ENCODE results near the gene PANX3. TPM values are rescaled to one million over a fixed set of nuclear protein-coding genes. Genes with fewer than 3 reads are reported as not detected.

The PANX3 gene
- total RNA-seq, 1 donor, result not detected

DNA sequence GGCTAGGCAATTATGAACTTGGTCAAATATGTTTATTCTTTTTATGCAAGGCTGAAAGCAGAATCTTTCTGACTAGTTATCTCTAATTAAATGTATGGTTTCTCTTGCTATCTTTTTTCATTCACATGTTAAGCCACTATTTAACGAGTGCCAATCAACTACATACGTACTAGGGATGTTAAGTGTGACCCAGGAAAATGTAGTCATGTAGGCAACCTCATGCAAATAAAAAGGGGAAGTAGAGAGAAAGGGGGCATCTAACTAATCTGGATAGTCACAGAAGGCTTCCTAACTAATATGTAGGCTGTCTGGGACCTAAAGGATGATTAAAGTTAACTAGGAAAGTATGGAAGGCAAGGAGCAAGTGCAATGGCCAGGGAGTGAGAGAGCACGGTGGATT is 34.9 kb downstream of the PANX3 start:
- Histone ChIP-seq H3K9me3 (ENCODE audit: low read depth, low read length) (no peaks in the 10 kb centered on the region), H3K36me3 (ENCODE audit: insufficient read depth, low read length) (no peaks in the 10 kb centered on the region), H3K4me1 (ENCODE audit: insufficient read depth, low read length) (peaks cover 24% of the 10 kb centered on the region), H3K27me3 (ENCODE audit: insufficient read depth, low read length) (no peaks in the 10 kb centered on the region), H3K4me3 (ENCODE audit: insufficient read depth, low read length) (no peak overlapping the region), H3K27ac (ENCODE audit: low read depth, low read length) (no peak overlapping the region), H3K4me2 (ENCODE audit: insufficient read depth, low read length) (no peak overlapping the region), H2AFZ (ENCODE audit: low read length) (no peak overlapping the region), H3K79me2 (ENCODE audit: insufficient read depth, low read length) (no peaks in the 10 kb centered on the region), H4K20me1 (ENCODE audit: insufficient read depth, low read length) (peaks cover 2% of the 10 kb centered on the region)
- DNase-seq (ENCODE audit: insufficient read length, low spot score, missing footprints), result no peak
- TF ChIP-seq, protein P1, sequence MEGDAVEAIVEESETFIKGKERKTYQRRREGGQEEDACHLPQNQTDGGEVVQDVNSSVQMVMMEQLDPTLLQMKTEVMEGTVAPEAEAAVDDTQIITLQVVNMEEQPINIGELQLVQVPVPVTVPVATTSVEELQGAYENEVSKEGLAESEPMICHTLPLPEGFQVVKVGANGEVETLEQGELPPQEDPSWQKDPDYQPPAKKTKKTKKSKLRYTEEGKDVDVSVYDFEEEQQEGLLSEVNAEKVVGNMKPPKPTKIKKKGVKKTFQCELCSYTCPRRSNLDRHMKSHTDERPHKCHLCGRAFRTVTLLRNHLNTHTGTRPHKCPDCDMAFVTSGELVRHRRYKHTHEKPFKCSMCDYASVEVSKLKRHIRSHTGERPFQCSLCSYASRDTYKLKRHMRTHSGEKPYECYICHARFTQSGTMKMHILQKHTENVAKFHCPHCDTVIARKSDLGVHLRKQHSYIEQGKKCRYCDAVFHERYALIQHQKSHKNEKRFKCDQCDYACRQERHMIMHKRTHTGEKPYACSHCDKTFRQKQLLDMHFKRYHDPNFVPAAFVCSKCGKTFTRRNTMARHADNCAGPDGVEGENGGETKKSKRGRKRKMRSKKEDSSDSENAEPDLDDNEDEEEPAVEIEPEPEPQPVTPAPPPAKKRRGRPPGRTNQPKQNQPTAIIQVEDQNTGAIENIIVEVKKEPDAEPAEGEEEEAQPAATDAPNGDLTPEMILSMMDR (IDR thresholded peaks at IDR 0.05; ENCODE audit: extremely low read depth, low read depth, low read length), result no peak

DNA sequence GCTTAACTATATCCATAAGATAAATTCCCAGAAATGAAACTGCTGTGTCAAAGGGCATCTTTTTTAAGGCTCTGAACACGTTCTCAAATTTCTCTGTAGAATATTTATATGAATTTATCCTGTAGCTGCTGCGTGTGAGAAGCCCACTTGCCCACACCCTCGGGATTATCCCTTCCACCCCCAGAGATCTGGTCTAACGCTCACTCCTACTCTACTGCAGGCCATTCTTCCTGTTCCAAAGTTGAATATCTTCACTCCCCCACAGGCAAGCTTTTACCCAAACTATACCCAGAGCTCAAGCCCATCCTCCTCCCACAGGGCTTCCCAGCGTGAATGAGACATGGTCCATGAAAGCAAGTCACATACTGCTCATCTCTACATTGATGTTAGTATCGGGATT is 37.4 kb downstream of the PANX3 start:
- H3K27me3 ChIP-seq (ENCODE audit: insufficient read depth, low read length), result no peaks in the 10 kb centered on the region
- no peak overlapping the region for H3K4me2 ChIP-seq (ENCODE audit: insufficient read depth, low read length)
- no peak overlapping the region for H2AFZ ChIP-seq (ENCODE audit: low read length)
- H4K20me1 ChIP-seq (ENCODE audit: insufficient read depth, low read length), result peaks cover 2% of the 10 kb centered on the region
- H3K9me3 ChIP-seq (ENCODE audit: low read depth, low read length), result no peaks in the 10 kb centered on the region
- H3K36me3 ChIP-seq (ENCODE audit: insufficient read depth, low read length), result no peaks in the 10 kb centered on the region
- H3K4me1 ChIP-seq (ENCODE audit: insufficient read depth, low read length), result peaks cover 18% of the 10 kb centered on the region
- H3K79me2 ChIP-seq (ENCODE audit: insufficient read depth, low read length), result no peaks in the 10 kb centered on the region
- TF ChIP-seq, protein P1 (IDR thresholded peaks at IDR 0.05; ENCODE audit: extremely low read depth, low read depth, low read length), result no peak
- no peak overlapping the region for H3K27ac ChIP-seq (ENCODE audit: low read depth, low read length)
- no peak overlapping the region for H3K4me3 ChIP-seq (ENCODE audit: insufficient read depth, low read length)
- no peak for DNase-seq (ENCODE audit: insufficient read length, low spot score, missing footprints)

DNA sequence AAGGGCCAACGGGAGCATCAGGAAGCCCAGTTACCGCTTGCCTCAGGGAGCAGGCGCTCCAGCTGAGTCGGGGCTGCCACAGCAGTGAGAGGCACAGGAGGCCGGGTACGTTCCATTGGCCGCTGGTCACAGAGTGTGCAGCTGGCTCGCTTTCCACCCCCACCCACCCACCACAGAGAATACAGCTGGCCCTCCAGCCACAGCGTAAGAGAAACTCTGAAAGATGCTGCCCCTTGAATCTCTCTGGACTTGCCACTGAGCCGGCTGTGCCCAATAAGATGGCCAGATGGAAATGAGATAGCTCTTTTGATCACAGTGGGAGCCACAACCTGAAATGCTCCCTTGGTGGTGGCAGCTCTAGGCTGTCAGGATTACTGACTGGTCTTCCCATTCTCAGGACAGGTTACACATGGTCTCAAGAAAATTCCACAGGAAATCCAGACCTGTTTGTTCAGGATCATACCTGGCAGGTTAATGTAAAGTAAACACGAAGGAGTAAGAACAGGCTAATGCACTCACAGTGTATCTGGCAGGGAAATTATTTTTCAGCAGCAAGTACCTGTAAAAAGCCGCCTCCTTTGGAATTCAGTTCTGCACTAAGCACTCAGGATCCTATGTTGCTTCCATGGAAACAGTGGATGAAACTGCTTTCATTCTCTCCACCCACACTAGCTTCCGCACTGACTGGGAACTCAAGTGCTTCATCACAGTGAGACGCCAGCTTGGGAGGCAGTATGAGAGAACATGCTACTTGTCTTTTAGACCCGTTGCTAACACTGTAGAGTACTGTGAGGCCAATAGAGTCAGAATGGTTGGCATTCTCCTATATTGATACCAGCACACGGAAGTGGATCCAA is 45.8 kb downstream of the PANX3 start:
- Histone ChIP-seq H3K27me3 (ENCODE audit: insufficient read depth, low read length) (no peaks in the 10 kb centered on the region), H3K36me3 (ENCODE audit: insufficient read depth, low read length) (no peaks in the 10 kb centered on the region), H3K4me1 (ENCODE audit: insufficient read depth, low read length) (no peaks in the 10 kb centered on the region), H2AFZ (ENCODE audit: low read length) (no peak overlapping the region), H3K4me3 (ENCODE audit: insufficient read depth, low read length) (no peak overlapping the region), H3K4me2 (ENCODE audit: insufficient read depth, low read length) (no peak overlapping the region), H4K20me1 (ENCODE audit: insufficient read depth, low read length) (no peaks in the 10 kb centered on the region), H3K79me2 (ENCODE audit: insufficient read depth, low read length) (no peaks in the 10 kb centered on the region), H3K9me3 (ENCODE audit: low read depth, low read length) (no peaks in the 10 kb centered on the region), H3K27ac (ENCODE audit: low read depth, low read length) (no peak overlapping the region)
- DNase-seq (ENCODE audit: insufficient read length, low spot score, missing footprints), result no peak
- TF ChIP-seq, protein P1 (IDR thresholded peaks at IDR 0.05; ENCODE audit: extremely low read depth, low read depth, low read length), result no peak

DNA sequence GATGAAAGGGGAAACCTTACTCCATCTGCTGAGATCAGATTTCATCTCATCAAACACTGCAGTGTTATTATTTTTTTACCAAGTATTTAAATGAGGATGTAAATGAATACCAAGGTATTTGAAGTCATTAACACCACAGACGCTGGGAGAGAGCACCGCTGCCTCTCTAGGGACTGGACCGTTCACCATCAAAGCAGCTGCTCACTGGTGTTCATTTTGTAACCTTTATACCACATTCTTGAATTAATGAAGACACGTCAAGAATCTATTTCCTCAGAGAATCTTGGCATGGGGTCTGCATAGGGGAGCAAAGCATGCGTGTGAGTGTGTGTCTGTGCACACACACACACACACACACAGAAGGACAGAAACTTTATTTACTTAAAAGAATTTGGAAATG is 46.7 kb downstream of the PANX3 start:
- H3K36me3 ChIP-seq (ENCODE audit: insufficient read depth, low read length), result no peaks in the 10 kb centered on the region
- H3K27ac ChIP-seq (ENCODE audit: low read depth, low read length), result no peak overlapping the region
- no peaks in the 10 kb centered on the region for H3K4me1 ChIP-seq (ENCODE audit: insufficient read depth, low read length)
- H4K20me1 ChIP-seq (ENCODE audit: insufficient read depth, low read length), result no peaks in the 10 kb centered on the region
- no peak for DNase-seq (ENCODE audit: insufficient read length, low spot score, missing footprints)
- TF ChIP-seq, protein P1 (IDR thresholded peaks at IDR 0.05; ENCODE audit: extremely low read depth, low read depth, low read length), result no peak
- H3K4me2 ChIP-seq (ENCODE audit: insufficient read depth, low read length), result no peak overlapping the region
- H3K79me2 ChIP-seq (ENCODE audit: insufficient read depth, low read length), result no peaks in the 10 kb centered on the region
- no peaks in the 10 kb centered on the region for H3K9me3 ChIP-seq (ENCODE audit: low read depth, low read length)
- no peak overlapping the region for H2AFZ ChIP-seq (ENCODE audit: low read length)
- no peak overlapping the region for H3K4me3 ChIP-seq (ENCODE audit: insufficient read depth, low read length)
- no peaks in the 10 kb centered on the region for H3K27me3 ChIP-seq (ENCODE audit: insufficient read depth, low read length)
